Esophagus squamous epithelium (tissue), 4 donors: ENCODE measurements around the gene SPRYD3.

Experiments
- POLR2A ChIP-seq, 4 donors: fragments of 450-650 bp; IDR thresholded peaks; one replicate each; pipeline ENCODE4 v1.6.1; 2017; ENCODE audit warnings: antibody characterized with exemption in 4 of 4, mild to moderate bottlenecking in 4 of 4, moderate library complexity in 3 of 4
- TF ChIP-seq, protein P1 (sequence below), 6 experiments: fragments of 450-650 bp in 4 of 6; fragments of 200-600 bp in 2 of 6; sonication (generic) in 2 of 6; IDR thresholded peaks; one replicate each; pipeline ENCODE4 v1.5.1; 2016 to 2019; ENCODE audit warnings: antibody characterized with exemption in 6 of 6, mild to moderate bottlenecking in 4 of 6, moderate library complexity in 4 of 6

DNA sequence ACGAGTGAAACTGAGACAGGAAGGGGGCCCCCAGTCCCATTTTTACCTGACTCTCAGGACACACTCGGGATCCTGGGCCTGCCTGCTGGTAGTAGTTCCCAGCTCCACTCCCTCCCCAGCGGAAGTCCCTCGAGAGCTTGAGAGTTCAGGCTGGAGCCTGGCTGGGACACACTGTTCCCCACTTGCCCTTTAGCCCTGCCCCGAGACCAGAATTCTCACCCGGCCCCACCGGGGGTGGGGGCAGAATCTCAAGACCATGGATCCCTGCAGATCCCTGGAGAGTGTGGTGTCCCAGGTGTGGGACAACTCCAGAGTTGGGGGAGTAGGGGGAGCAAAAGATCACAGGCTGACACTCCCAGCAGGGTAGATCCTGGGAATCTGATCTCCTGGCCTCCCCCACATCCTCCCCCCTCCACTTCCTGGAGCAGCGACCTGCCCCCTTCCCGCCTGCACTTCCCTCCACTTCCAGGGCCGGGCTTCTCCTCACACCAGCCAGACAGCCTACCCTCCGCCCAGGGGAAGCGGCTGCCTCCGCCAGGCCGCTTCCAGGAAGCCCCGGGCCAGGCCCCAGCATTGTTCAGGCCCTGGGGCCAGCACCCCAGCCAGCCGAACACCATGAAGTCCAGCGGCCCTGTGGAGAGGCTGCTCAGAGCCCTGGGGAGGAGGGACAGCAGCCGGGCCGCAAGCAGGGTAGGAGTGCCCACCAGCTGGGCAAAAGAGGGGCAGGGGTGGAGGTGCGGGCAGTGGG, 29.4 kb downstream of the SPRYD3 start, which contains the start of gene TNS2:
- TF ChIP-seq, protein P1, sequence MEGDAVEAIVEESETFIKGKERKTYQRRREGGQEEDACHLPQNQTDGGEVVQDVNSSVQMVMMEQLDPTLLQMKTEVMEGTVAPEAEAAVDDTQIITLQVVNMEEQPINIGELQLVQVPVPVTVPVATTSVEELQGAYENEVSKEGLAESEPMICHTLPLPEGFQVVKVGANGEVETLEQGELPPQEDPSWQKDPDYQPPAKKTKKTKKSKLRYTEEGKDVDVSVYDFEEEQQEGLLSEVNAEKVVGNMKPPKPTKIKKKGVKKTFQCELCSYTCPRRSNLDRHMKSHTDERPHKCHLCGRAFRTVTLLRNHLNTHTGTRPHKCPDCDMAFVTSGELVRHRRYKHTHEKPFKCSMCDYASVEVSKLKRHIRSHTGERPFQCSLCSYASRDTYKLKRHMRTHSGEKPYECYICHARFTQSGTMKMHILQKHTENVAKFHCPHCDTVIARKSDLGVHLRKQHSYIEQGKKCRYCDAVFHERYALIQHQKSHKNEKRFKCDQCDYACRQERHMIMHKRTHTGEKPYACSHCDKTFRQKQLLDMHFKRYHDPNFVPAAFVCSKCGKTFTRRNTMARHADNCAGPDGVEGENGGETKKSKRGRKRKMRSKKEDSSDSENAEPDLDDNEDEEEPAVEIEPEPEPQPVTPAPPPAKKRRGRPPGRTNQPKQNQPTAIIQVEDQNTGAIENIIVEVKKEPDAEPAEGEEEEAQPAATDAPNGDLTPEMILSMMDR (IDR thresholded peaks at IDR 0.05): no peak
- peak in 2 of 4 donors; percentile 51 to 62 for TF ChIP-seq POLR2A (IDR thresholded peaks at IDR 0.05)
